ENCODE measurements around the gene TLE1.

Gene TLE1

DNA sequence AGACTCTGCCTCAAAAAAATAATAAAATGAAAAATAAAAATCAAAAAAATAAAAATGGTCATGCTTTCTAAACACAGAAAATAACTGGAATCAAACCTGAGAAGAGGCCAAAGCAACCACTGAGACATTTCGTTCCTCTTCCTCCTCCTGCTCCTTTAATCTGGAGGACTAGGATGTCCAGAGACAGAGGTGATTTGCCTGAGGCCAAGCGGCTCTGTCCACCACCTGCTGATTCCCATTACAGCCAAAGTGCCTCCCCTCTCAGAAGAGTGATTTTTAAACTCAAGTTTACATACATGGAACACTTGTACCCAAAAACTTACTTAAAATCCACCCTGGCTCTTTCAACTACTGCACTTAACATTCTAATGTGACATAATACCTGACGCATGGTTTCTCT, 65.6 kb downstream of the TLE1 start:
- Histone ChIP-seq H3K9ac (ENCODE audit: low read length) (no peak overlapping the region), H3K27ac (ENCODE audit: low read depth, low read length, poor library complexity, severe bottlenecking) (no peak overlapping the region), H3K4me2 (ENCODE audit: low read length) (no peak overlapping the region), H3K27me3 (ENCODE audit: insufficient read depth, low read length) (no peaks in the 10 kb centered on the region), H3K4me3 (ENCODE audit: low read depth, low read length, poor library complexity, severe bottlenecking) (no peak overlapping the region), H3K79me2 (ENCODE audit: insufficient read depth, low read length) (no peaks in the 10 kb centered on the region), H4K20me1 (ENCODE audit: insufficient read depth, low read length) (no peaks in the 10 kb centered on the region), H3K36me3 (ENCODE audit: insufficient read depth, low read length) (no peaks in the 10 kb centered on the region), H3K9me2 (ENCODE audit: low read depth, low read length) (no peaks in the 10 kb centered on the region), H3K4me1 (ENCODE audit: insufficient read depth, low read length, severe bottlenecking) (peaks cover 42% of the 10 kb centered on the region), H2AFZ (ENCODE audit: low read length) (no peak overlapping the region), H3F3A (ENCODE audit: insufficient read depth, low read length) (no peaks in the 10 kb centered on the region), H3K9me3 (ENCODE audit: low read length) (no peaks in the 10 kb centered on the region)
- TF ChIP-seq CTCF (IDR thresholded peaks at IDR 0.05; ENCODE audit: low read length) (no peak), EZH2 (IDR thresholded peaks at IDR 0.05; ENCODE audit: borderline replicate concordance, low read length) (no peak)

DNA sequence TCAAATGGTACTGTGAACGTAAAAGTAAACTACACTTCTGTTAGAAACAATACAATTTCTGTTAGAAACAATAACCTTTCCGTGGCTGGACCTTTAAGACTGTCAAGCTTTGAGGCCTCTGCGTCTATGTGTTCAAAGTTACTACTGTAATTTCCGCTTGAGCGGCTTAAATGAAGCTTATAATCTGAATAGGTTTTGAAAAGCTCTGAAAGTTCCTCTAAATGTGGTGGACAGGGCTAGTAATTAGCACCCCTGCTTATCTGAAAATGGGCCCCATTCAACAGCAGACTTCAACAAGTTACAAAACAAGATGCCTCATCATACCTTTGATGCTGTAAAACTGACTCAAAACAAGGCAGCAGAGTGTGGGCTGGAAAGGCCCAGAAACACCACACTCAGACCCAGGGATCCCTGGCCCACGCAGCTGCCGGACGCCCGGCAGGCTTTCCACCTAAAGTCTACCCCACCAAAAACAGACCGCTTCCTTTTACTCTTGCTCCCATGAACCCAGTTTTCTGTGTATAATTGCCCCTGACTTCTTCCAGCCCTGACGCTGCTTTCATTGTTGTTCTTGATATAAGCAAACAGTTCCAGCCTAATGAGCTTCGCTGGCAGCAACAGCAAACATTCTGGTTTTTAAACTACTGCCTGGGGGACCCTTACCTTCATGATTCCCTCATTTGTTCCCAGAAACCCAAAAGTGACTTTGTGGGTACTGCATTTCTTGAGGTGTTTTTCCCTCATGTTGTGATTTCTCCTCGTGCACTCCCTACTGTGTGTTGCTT, 66.7 kb downstream of the TLE1 start:
- H3K27ac ChIP-seq (ENCODE audit: low read depth, low read length, poor library complexity, severe bottlenecking) = peak overlapping the region; percentile 48
- H3K9ac ChIP-seq (ENCODE audit: low read length) = no peak overlapping the region
- no peak overlapping the region; the same call in 1 of the 2 replicates for H3K4me2 ChIP-seq (ENCODE audit: low read length)
- peaks cover 46% of the 10 kb centered on the region for H3K4me1 ChIP-seq (ENCODE audit: insufficient read depth, low read length, severe bottlenecking)
- no peaks in the 10 kb centered on the region for H3K9me2 ChIP-seq (ENCODE audit: low read depth, low read length)
- H3K79me2 ChIP-seq (ENCODE audit: insufficient read depth, low read length) = no peaks in the 10 kb centered on the region
- H3K36me3 ChIP-seq (ENCODE audit: insufficient read depth, low read length) = no peaks in the 10 kb centered on the region
- no peaks in the 10 kb centered on the region for H3K9me3 ChIP-seq (ENCODE audit: low read length)
- no peak overlapping the region for H2AFZ ChIP-seq (ENCODE audit: low read length)
- H3F3A ChIP-seq (ENCODE audit: insufficient read depth, low read length) = no peaks in the 10 kb centered on the region
- no peak overlapping the region for H3K4me3 ChIP-seq (ENCODE audit: low read depth, low read length, poor library complexity, severe bottlenecking)
- TF ChIP-seq EZH2 (IDR thresholded peaks at IDR 0.05; ENCODE audit: borderline replicate concordance, low read length) (no peak), CTCF (IDR thresholded peaks at IDR 0.05; ENCODE audit: low read length) (no peak)
- H4K20me1 ChIP-seq (ENCODE audit: insufficient read depth, low read length) = no peaks in the 10 kb centered on the region
- no peaks in the 10 kb centered on the region for H3K27me3 ChIP-seq (ENCODE audit: insufficient read depth, low read length)

DNA sequence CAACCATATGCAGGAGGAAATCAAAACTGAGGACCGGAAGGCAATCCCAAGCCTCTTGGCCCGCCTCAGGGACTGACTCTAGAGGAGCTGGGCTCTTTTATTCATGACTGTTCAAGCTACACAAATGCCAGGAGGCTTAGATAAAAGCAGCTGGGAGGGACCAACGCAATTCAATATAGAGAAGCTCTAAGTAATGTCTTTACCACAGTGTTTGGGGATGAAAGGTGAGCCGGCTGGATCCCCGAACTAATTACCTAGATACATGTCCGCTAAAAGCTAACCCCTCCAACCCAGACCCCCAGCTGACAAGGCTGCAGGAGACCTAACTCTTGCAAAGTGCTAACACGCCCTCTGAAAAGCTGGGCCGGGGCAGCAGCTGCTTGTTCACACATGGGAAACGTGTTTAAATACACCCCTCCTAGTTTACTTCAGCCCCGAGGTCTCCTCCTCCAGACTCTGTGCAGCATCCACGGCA, 67.5 kb downstream of the TLE1 start:
- Histone ChIP-seq H3K36me3 (ENCODE audit: insufficient read depth, low read length) (no peaks in the 10 kb centered on the region), H3K9ac (ENCODE audit: low read length) (no peak overlapping the region), H3F3A (ENCODE audit: insufficient read depth, low read length) (no peaks in the 10 kb centered on the region), H3K4me3 (ENCODE audit: low read depth, low read length, poor library complexity, severe bottlenecking) (no peak overlapping the region), H3K79me2 (ENCODE audit: insufficient read depth, low read length) (no peaks in the 10 kb centered on the region), H3K9me3 (ENCODE audit: low read length) (no peaks in the 10 kb centered on the region), H3K4me1 (ENCODE audit: insufficient read depth, low read length, severe bottlenecking) (peaks cover 48% of the 10 kb centered on the region), H4K20me1 (ENCODE audit: insufficient read depth, low read length) (no peaks in the 10 kb centered on the region), H3K4me2 (ENCODE audit: low read length) (no peak overlapping the region), H3K27me3 (ENCODE audit: insufficient read depth, low read length) (no peaks in the 10 kb centered on the region), H2AFZ (ENCODE audit: low read length) (no peak overlapping the region), H3K9me2 (ENCODE audit: low read depth, low read length) (no peaks in the 10 kb centered on the region), H3K27ac (ENCODE audit: low read depth, low read length, poor library complexity, severe bottlenecking) (peak overlapping the region; percentile 48)
- TF ChIP-seq EZH2 (IDR thresholded peaks at IDR 0.05; ENCODE audit: borderline replicate concordance, low read length) (no peak), CTCF (IDR thresholded peaks at IDR 0.05; ENCODE audit: low read length) (no peak)
